GM12892 (cell line): ENCODE data around the gene PRICKLE1.

Experiments used
- POLR2A ChIP-seq: IDR thresholded peaks from 2 replicates; pipeline ENCODE4 v1.6.1; 2011; ENCODE audit warnings: low read depth, low read length, control low read depth
- POLR2AphosphoS5 ChIP-seq: IDR thresholded peaks from 2 replicates; pipeline ENCODE4 v1.6.1; 2011; ENCODE audit warnings: low read depth, low read length, control low read depth

DNA sequence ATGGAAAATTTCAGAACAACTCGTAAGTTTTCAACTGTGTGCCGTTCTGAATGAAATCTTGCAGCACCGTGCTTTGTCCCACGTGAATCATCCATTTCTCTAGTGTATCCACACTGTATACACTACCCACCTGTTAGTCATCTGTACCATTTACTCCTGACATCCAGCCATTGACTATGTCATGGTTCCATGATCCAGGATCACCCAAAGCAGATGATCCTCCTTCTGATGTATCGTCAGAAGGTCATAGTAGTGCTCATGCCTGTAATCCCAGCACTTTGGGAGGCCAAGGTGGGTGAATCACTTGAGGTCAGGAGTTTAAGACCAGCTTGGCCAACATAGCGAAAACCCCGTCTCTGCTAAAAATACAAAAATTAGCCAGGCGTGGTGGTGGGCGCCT lies 140.7 kb downstream of the PRICKLE1 start:
- TF ChIP-seq POLR2A (no peak), POLR2AphosphoS5 (no peak)
